GM10248 (cell line): ENCODE data around the gene UGT1A10.
"Not testable (repeated sequence)": the region's sequence is repeated elsewhere in the genome, so short reads cannot be mapped to it uniquely, and the experiment has no call there.

Experiments
- CTCF ChIA-PET: fragments of 300-600 bp; sonication (Branson Sonifier 250); formaldehyde crosslinking; extraction: SDS; loops from one replicate; lab custom pipeline; 2021; ENCODE audit warnings: antibody characterized with exemption; lab: Yijun Ruan, JAX
- POLR2A ChIA-PET: fragments of 350-650 bp; sonication (Branson Sonifier 250); formaldehyde crosslinking; extraction: SDS; loops from one replicate; lab custom pipeline; 2020; ENCODE audit warnings: antibody characterized with exemption; lab: Yijun Ruan, JAX
- DNase-seq: peaks from one replicate; pipeline ENCODE4 v3.0.0; 2012; ENCODE audit errors: extremely low spot score
- CTCF ChIP-seq: IDR thresholded peaks from 2 replicates; pipeline ENCODE4 v1.5.1; 2012; ENCODE audit warnings: mild to moderate bottlenecking, low read depth; ENCODE audit errors: extremely low read depth, missing control alignments, control extremely low read depth

UGT1A10 gene

GRCh38 chr2:233627331-233628025, 8.8 kb upstream of the UGT1A10 start:
- ChIA-PET CTCF (interaction anchor here (1.0 kb wide), 1 partner anchor 12 kb away, joined by 3 read pairs; no protein-coding TSS in a partner anchor), POLR2A (no interaction called here)
- TF ChIP-seq CTCF = no peak
- DNase-seq = no peak

- ChIA-PET POLR2A (no interaction called here), CTCF (no interaction called here)
- no peak for DNase-seq
- no peak for TF ChIP-seq CTCF
These were observed 2.6 kb downstream of the UGT1A10 start for GRCh38 chr2:233638836-233639235.

- CTCF ChIA-PET = no interaction called here
- POLR2A ChIA-PET = no interaction called here
- TF ChIP-seq CTCF = no peak
These were observed 3.6 kb downstream of the UGT1A10 start for GRCh38 chr2:233639860-233640259.

GRCh38 chr2:233643128-233643527, 6.9 kb downstream of the UGT1A10 start:
- peak; percentile 13 for TF ChIP-seq CTCF
- DNase-seq = no peak
- POLR2A ChIA-PET = no interaction called here
- CTCF ChIA-PET = no interaction called here

More at GRCh38 chr2:233639860-233640259, 3.6 kb downstream of the UGT1A10 start:
- DNase-seq = no peak

GRCh38 chr2:233646033-233646432, 9.8 kb downstream of the UGT1A10 start:
- POLR2A ChIA-PET, DNase-seq, CTCF ChIA-PET: not testable (repeated sequence)

GRCh38 chr2:233650981-233651380, 14.7 kb downstream of the UGT1A10 start:
- TF ChIP-seq CTCF = no peak
- POLR2A ChIA-PET = no interaction called here
- no peak for DNase-seq
- CTCF ChIA-PET = no interaction called here

GRCh38 chr2:233651430-233651829, 15.2 kb downstream of the UGT1A10 start:
- no peak for TF ChIP-seq CTCF
- ChIA-PET POLR2A (no interaction called here), CTCF (no interaction called here)
- DNase-seq = no peak
